LNCAP (cell line): ENCODE measurements around the gene SAMSN1.

Source experiments
- CTCF ChIP-seq: fragments of 450-650 bp; IDR thresholded peaks from 2 replicates; pipeline ENCODE4 v1.5.1; 2017; ENCODE audit warnings: mild to moderate bottlenecking

Gene SAMSN1

GRCh38 chr21:14535702-14536101, 10.4 kb downstream of the SAMSN1 start:
- TF ChIP-seq CTCF, result no peak

GRCh38 chr21:14533499-14534428, 12.4 kb downstream of the SAMSN1 start:
- TF ChIP-seq CTCF, result no peak

GRCh38 chr21:14531757-14532316, 14.3 kb downstream of the SAMSN1 start:
- no peak for TF ChIP-seq CTCF

- no peak for TF ChIP-seq CTCF
Observed at GRCh38 chr21:14530592-14530991, 15.5 kb downstream of the SAMSN1 start.

- no peak for TF ChIP-seq CTCF
Observed at GRCh38 chr21:14528815-14529214, 17.3 kb downstream of the SAMSN1 start.

GRCh38 chr21:14527696-14528652, 18.1 kb downstream of the SAMSN1 start:
- TF ChIP-seq CTCF, result no peak
